IMR-90 (cell line): ENCODE measurements around the gene RAP1GAP2. TPM values are rescaled to one million over a fixed set of nuclear protein-coding genes. Genes with fewer than 3 reads are reported as not detected.

Experiments used
- ATAC-seq: fragments of 200-7000 bp; cut with Tn5 transposase; 2 replicates; pipeline ENCODE4 v1.9.1; 2020; ENCODE audit warnings: low read depth, mild to moderate bottlenecking, moderate library complexity
- BruUV-seq: library from RNA; stranded (reverse); fragments of 400-500 nt; replicated peaks from 2 replicates; lab custom pipeline; 2021; lab: Mats Ljungman, UMichigan
- CTCF ChIA-PET: fragments of 300-600 bp; formaldehyde crosslinking; extraction: SDS; loops from one replicate; lab custom pipeline; 2021; ENCODE audit warnings: antibody characterized with exemption; lab: Yijun Ruan, JAX
- POLR2A ChIA-PET: fragments of 300-600 bp; sonication (Branson Sonifier 250); formaldehyde crosslinking; loops from one replicate; lab custom pipeline; 2022; ENCODE audit warnings: antibody characterized with exemption; ENCODE audit not compliant: unreplicated experiment; lab: Charles Lee
- DNase-seq: peaks from one replicate; pipeline ENCODE4 v3.0.0; 2013
- H2AFZ ChIP-seq: replicated peaks from 2 replicates; pipeline ENCODE3; 2013; ENCODE audit warnings: low read length, mild to moderate bottlenecking; ENCODE audit not compliant: poor library complexity
- H2AK5ac ChIP-seq: 2 replicates; pipeline ENCODE4 v1.6.1; 2013; ENCODE audit warnings: low read depth, low read length, inconsistent platforms
- H2AK9ac ChIP-seq: replicated peaks from 2 replicates; pipeline ENCODE3; 2013; ENCODE audit warnings: mild to moderate bottlenecking, low read depth, low read length, moderate library complexity; ENCODE audit not compliant: poor library complexity
- H2BK120ac ChIP-seq: 2 replicates; pipeline ENCODE4 v1.6.1; 2013; ENCODE audit warnings: low read depth, low read length, inconsistent platforms
- H2BK15ac ChIP-seq: 3 replicates; pipeline ENCODE4 v1.6.1; 2013; ENCODE audit warnings: low read depth, low read length, inconsistent platforms
- H2BK20ac ChIP-seq: 2 replicates; pipeline ENCODE4 v1.6.1; 2013; ENCODE audit warnings: low read depth, mild to moderate bottlenecking, inconsistent platforms, low read length, moderate library complexity
- H2BK5ac ChIP-seq: 2 replicates; pipeline ENCODE4 v1.6.1; 2013; ENCODE audit warnings: mild to moderate bottlenecking, low read depth, low read length, inconsistent platforms; ENCODE audit not compliant: poor library complexity, severe bottlenecking
- H3K14ac ChIP-seq: replicated peaks from 2 replicates; pipeline ENCODE4 v1.6.1; 2013; ENCODE audit warnings: low read depth, low read length, inconsistent platforms
- H3K18ac ChIP-seq: 2 replicates; pipeline ENCODE4 v1.6.1; 2013; ENCODE audit warnings: low read depth, low read length, control low read depth
- H3K23ac ChIP-seq: 2 replicates; pipeline ENCODE4 v1.6.1; 2013; ENCODE audit warnings: low read depth, low read length, inconsistent platforms
- H3K27ac ChIP-seq: 2 replicates; pipeline ENCODE4 v1.5.1; 2013; ENCODE audit warnings: mild to moderate bottlenecking, control low read depth, low read length; ENCODE audit not compliant: insufficient read depth
- H3K27me3 ChIP-seq: 2 replicates; pipeline ENCODE4 v1.6.1; 2013; ENCODE audit warnings: low read length; ENCODE audit not compliant: control insufficient read depth, insufficient read depth
- H3K36me3 ChIP-seq: 2 replicates; pipeline ENCODE4 v1.6.1; 2013; ENCODE audit warnings: low read length, mixed read lengths; ENCODE audit not compliant: control insufficient read depth, insufficient read depth
- H3K4ac ChIP-seq: 2 replicates; pipeline ENCODE4 v1.6.1; 2013; ENCODE audit warnings: low read depth, low read length, inconsistent platforms
- H3K4me1 ChIP-seq: 2 replicates; pipeline ENCODE4 v1.6.1; 2013; ENCODE audit warnings: low read length, mixed read lengths; ENCODE audit not compliant: control insufficient read depth, insufficient read depth
- H3K4me2 ChIP-seq: 2 replicates; pipeline ENCODE4 v1.6.1; 2013; ENCODE audit warnings: low read depth, mild to moderate bottlenecking, control low read depth, low read length, moderate library complexity
- H3K4me3 ChIP-seq: 2 replicates; pipeline ENCODE4 v1.5.1; 2013; ENCODE audit warnings: low read depth, mild to moderate bottlenecking, control low read depth, low read length, moderate library complexity; ENCODE audit not compliant: insufficient read depth
- H3K56ac ChIP-seq: 2 replicates; pipeline ENCODE4 v1.6.1; 2013; ENCODE audit warnings: low read length, inconsistent platforms; ENCODE audit not compliant: insufficient read depth; ENCODE audit errors: extremely low read depth
- H3K79me1 ChIP-seq, 2 experiments: 2 replicates each; pipeline ENCODE4 v1.6.1; 2013; ENCODE audit warnings: low read length in 2 of 2, inconsistent platforms in 1 of 2, low read depth in 1 of 2
- H3K9ac ChIP-seq: 2 replicates; pipeline ENCODE4 v1.6.1; 2013; ENCODE audit warnings: low read depth, low read length, control low read depth
- H3K9me1 ChIP-seq: 2 replicates; pipeline ENCODE4 v1.6.1; 2013; ENCODE audit warnings: low read length, inconsistent platforms; ENCODE audit not compliant: insufficient read depth
- H3K9me3 ChIP-seq: 2 replicates; pipeline ENCODE4 v1.6.1; 2013; ENCODE audit warnings: low read length; ENCODE audit not compliant: control insufficient read depth, insufficient read depth
- H4K20me1 ChIP-seq: 2 replicates; pipeline ENCODE4 v1.6.1; 2013; ENCODE audit warnings: low read length, inconsistent platforms; ENCODE audit not compliant: insufficient read depth
- H4K5ac ChIP-seq: 2 replicates; pipeline ENCODE4 v1.6.1; 2013; ENCODE audit warnings: mild to moderate bottlenecking, low read depth, low read length, control low read depth
- H4K8ac ChIP-seq, 2 experiments: 2 replicates each; pipeline ENCODE4 v1.6.1; 2013; ENCODE audit warnings: low read depth in 2 of 2, low read length in 2 of 2, control low read depth in 1 of 2, inconsistent platforms in 1 of 2
- H4K91ac ChIP-seq: 2 replicates; pipeline ENCODE4 v1.6.1; 2013; ENCODE audit warnings: low read depth, low read length, inconsistent platforms; ENCODE audit not compliant: insufficient read depth
- CHD1 ChIP-seq: IDR thresholded peaks from 2 replicates; pipeline ENCODE4 v1.6.1; 2012; ENCODE audit warnings: low read depth, low read length, improper control_type of control experiment
- CTCF ChIP-seq: conservative IDR thresholded peaks from 2 replicates; pipeline ENCODE4 v1.5.1; 2012; ENCODE audit warnings: mild to moderate bottlenecking, low read depth, low read length, improper control_type of control experiment
- FOS ChIP-seq: fragments of 150-350 bp; IDR thresholded peaks from 2 replicates; pipeline ENCODE4 v1.6.1; 2016; ENCODE audit warnings: low read depth, low read length
- MAFK ChIP-seq: IDR thresholded peaks from 2 replicates; pipeline ENCODE4 v1.6.1; 2012; ENCODE audit warnings: low read depth, low read length, improper control_type of control experiment
- MAZ ChIP-seq: IDR thresholded peaks from 2 replicates; pipeline ENCODE4 v1.6.1; 2012; ENCODE audit warnings: low read depth, mild to moderate bottlenecking, low read length, improper control_type of control experiment, moderate library complexity, borderline replicate concordance
- SMC3 ChIP-seq: fragments of 150-350 bp; IDR thresholded peaks from 2 replicates; pipeline ENCODE4 v1.6.1; 2016; ENCODE audit warnings: low read depth, mild to moderate bottlenecking, antibody characterized with exemption, low read length, moderate library complexity
- USF2 ChIP-seq: fragments of 150-350 bp; IDR thresholded peaks from 2 replicates; pipeline ENCODE4 v1.6.1; 2017; ENCODE audit warnings: mild to moderate bottlenecking, antibody characterized with exemption, low read length, low read depth
- WGBS, 2 experiments: methylation state at CpG; one replicate each; pipeline versions ENCODE4 v1.1.5 to v1.1.7; 2013; ENCODE audit warnings: missing lambda C conversion rate in 2 of 2; ENCODE audit not compliant: insufficient read length in 1 of 2; ENCODE audit errors: extremely low coverage in 2 of 2; 5-methylcytosine and 5-hydroxymethylcytosine counted together
- dilution Hi-C: fragments of 300-500 bp; cut with HindIII; formaldehyde crosslinking; loops from one replicate; pipeline ENCODE4 v1.14.3; 2018; ENCODE audit warnings: low sequenced_read_pairs; ENCODE audit not compliant: unreplicated experiment
- in situ Hi-C: fragments of 300-500 bp; cut with MboI; formaldehyde crosslinking; loops from 3 replicates; pipeline ENCODE4 v1.14.3; 2019; ENCODE audit warnings: low sequenced_read_pairs, inconsistent platforms, mixed read lengths
- intact Hi-C: fragments of 100-400 bp; cut with micrococcal nuclease; formaldehyde crosslinking; loops from 2 replicates; pipeline ENCODE4 v1.10.0; 2022
- polyA plus RNA-seq, 3 experiments: library from polyadenylated mRNA; depleted of rRNA; stranded (reverse); fragments of >200 nt; gene quantifications; 2 replicates each; pipeline ENCODE4 v1.2.3, GENCODE V29; 2012; ENCODE audit warnings: low replicate concordance in 1 of 3
- total RNA-seq: library from RNA; depleted of rRNA; stranded (reverse); fragments of >200 nt; gene quantifications from 2 replicates; pipeline ENCODE4 v1.2.3, GENCODE V29; 2012

The RAP1GAP2 gene
- total and polyA plus RNA-seq, 2 of the 4 experiments (the other 2 are of a cell fraction) = 5.7 to 7.5 TPM

GRCh38 chr17:2965621-2966595 lies 169.7 kb downstream of the RAP1GAP2 start:
- H3K9ac ChIP-seq = no peak overlapping the region
- peak overlapping the region; percentile 77; the same call in 1 of the 2 replicates for H3K23ac ChIP-seq
- peak overlapping the region; percentile 96 for H3K14ac ChIP-seq
- no peak overlapping the region; the same call in 1 of the 2 replicates for H3K56ac ChIP-seq
- peaks cover 6% of the 10 kb centered on the region for H3K4me1 ChIP-seq
- DNase-seq (peak; percentile 74), ATAC-seq (peak; percentile 97)
- in situ Hi-C loops = no loop called here
- H2BK20ac ChIP-seq = peak overlapping the region; percentile 87
- POLR2A ChIA-PET = no interaction called here
- peak overlapping the region; percentile 7; the same call in 1 of the 2 replicates for H3K27ac ChIP-seq
- peak overlapping the region; percentile 39; the same call in 1 of the 2 replicates for H3K18ac ChIP-seq
- peak overlapping the region; percentile 77 for H2AFZ ChIP-seq
- intact Hi-C loops = no loop called here
- H3K27me3 ChIP-seq = no peaks in the 10 kb centered on the region
- peaks cover 7% of the 10 kb centered on the region; the same call in 1 of the 2 replicates for H3K9me1 ChIP-seq
- H3K4ac ChIP-seq = peak overlapping the region; percentile 76
- peak overlapping the region; percentile 67 for H2BK5ac ChIP-seq
- peak overlapping the region; percentile 44 to 81; a peak in 3 of 4 replicates for H4K8ac ChIP-seq
- H3K79me1 ChIP-seq = no peaks in the 10 kb centered on the region; a peak in 1 of 4 replicates
- H4K5ac ChIP-seq = peak overlapping the region; percentile 73
- H4K91ac ChIP-seq = peak overlapping the region; percentile 34
- H3K4me3 ChIP-seq = no peak overlapping the region
- dilution Hi-C loops = no loop called here
- peak overlapping the region; percentile 40; the same call in 2 of the 3 replicates for H2BK15ac ChIP-seq
- BruUV-seq = no TSS peak
- peak overlapping the region; percentile 89 for H2BK120ac ChIP-seq
- CTCF ChIA-PET = no interaction called here
- H3K9me3 ChIP-seq = no peaks in the 10 kb centered on the region
- peak overlapping the region; percentile 73 for H2AK9ac ChIP-seq
- H3K36me3 ChIP-seq = no peaks in the 10 kb centered on the region
- H3K4me2 ChIP-seq = peak overlapping the region; percentile 56
- H2AK5ac ChIP-seq = peak overlapping the region; percentile 96; the same call in 1 of the 2 replicates
- 80% methylated on average over 2 of the region's 14 CpGs; no CpG with 5 or more reads in 1 of the 2 experiments for WGBS, 2 experiments
- TF ChIP-seq CTCF (no peak), MAZ (no peak), SMC3 (no peak), FOS (peak; percentile 33; the same call in 1 of the 2 replicates), USF2 (no peak), MAFK (no peak), CHD1 (no peak)
- no peaks in the 10 kb centered on the region for H4K20me1 ChIP-seq
